ENCODE measurements around the gene KCNAB2. TPM values are rescaled to one million over a fixed set of nuclear protein-coding genes. Genes with fewer than 3 reads are reported as not detected.

Gene KCNAB2
- total RNA-seq, 1 experiment from 2014 or later, result 11.0 TPM

- DNase-seq, result no peak
- Histone ChIP-seq H3K4me1 (no peaks in the 10 kb centered on the region), H3K36me3 (ENCODE audit: control insufficient read depth, insufficient read depth, low read length) (no peaks in the 10 kb centered on the region), H3K27me3 (replicated peaks; ENCODE audit: control insufficient read depth, insufficient read depth, low read length) (no peaks in the 10 kb centered on the region), H3K9me3 (no peaks in the 10 kb centered on the region), H3K4me3 (ENCODE audit: low read depth, low read length) (no peak overlapping the region)
- intact Hi-C loops (cut with micrococcal nuclease; ENCODE audit: unreplicated experiment), result no loop called here
- no TSS peak for BruUV-seq (replicated peaks)
- peaks cover 16% of the 10 kb centered on the region for H3K9me3 Mint-ChIP-seq (ENCODE audit: unreplicated experiment)
- POLR2A ChIA-PET, result no interaction called here
- CTCF ChIA-PET, result interaction anchor here (0.6 kb wide), 1 partner anchor 64 kb away, joined by 6 read pairs; no protein-coding TSS in a partner anchor
- no peak overlapping the region for H3K4me3 Mint-ChIP-seq (ENCODE audit: unreplicated experiment)
- no peak for TF ChIP-seq CTCF (IDR thresholded peaks at IDR 0.05; ENCODE audit: insufficient read depth in 1 of 2, low read depth in 1 of 2, low read length in 1 of 2, severe bottlenecking in 1 of 2, unreplicated experiment in 1 of 2)
- no peak overlapping the region for H3K27ac Mint-ChIP-seq (ENCODE audit: unreplicated experiment)
- H3K27me3 Mint-ChIP-seq (ENCODE audit: insufficient read depth, unreplicated experiment), result no peaks in the 10 kb centered on the region
- H3K4me1 Mint-ChIP-seq (ENCODE audit: low read depth, unreplicated experiment), result no peaks in the 10 kb centered on the region
- H3K36me3 Mint-ChIP-seq (ENCODE audit: insufficient read depth, unreplicated experiment), result no peaks in the 10 kb centered on the region
Observed at GRCh38 chr1:6128276-6129081, 82.8 kb downstream of the KCNAB2 start.

GRCh38 chr1:6129313-6129712 is 83.6 kb downstream of the KCNAB2 start:
- intact Hi-C loops (cut with micrococcal nuclease; ENCODE audit: unreplicated experiment), result no loop called here
- no peak overlapping the region for H3K27ac Mint-ChIP-seq (ENCODE audit: unreplicated experiment)
- CTCF ChIA-PET, result no interaction called here
- POLR2A ChIA-PET, result no interaction called here
- Histone ChIP-seq H3K9me3 (no peaks in the 10 kb centered on the region), H3K27me3 (replicated peaks; ENCODE audit: control insufficient read depth, insufficient read depth, low read length) (no peaks in the 10 kb centered on the region), H3K4me3 (ENCODE audit: low read depth, low read length) (no peak overlapping the region), H3K36me3 (ENCODE audit: control insufficient read depth, insufficient read depth, low read length) (no peaks in the 10 kb centered on the region), H3K4me1 (no peaks in the 10 kb centered on the region)
- no peaks in the 10 kb centered on the region for H3K36me3 Mint-ChIP-seq (ENCODE audit: insufficient read depth, unreplicated experiment)
- no peak for TF ChIP-seq CTCF (IDR thresholded peaks at IDR 0.05; ENCODE audit: insufficient read depth in 1 of 2, low read depth in 1 of 2, low read length in 1 of 2, severe bottlenecking in 1 of 2, unreplicated experiment in 1 of 2)
- H3K27me3 Mint-ChIP-seq (ENCODE audit: insufficient read depth, unreplicated experiment), result no peaks in the 10 kb centered on the region
- H3K9me3 Mint-ChIP-seq (ENCODE audit: unreplicated experiment), result peaks cover 16% of the 10 kb centered on the region
- H3K4me3 Mint-ChIP-seq (ENCODE audit: unreplicated experiment), result no peak overlapping the region
- BruUV-seq (replicated peaks), result no TSS peak
- no peak for DNase-seq
- no peaks in the 10 kb centered on the region for H3K4me1 Mint-ChIP-seq (ENCODE audit: low read depth, unreplicated experiment)

GRCh38 chr1:6130036-6130435 is 84.3 kb downstream of the KCNAB2 start:
- intact Hi-C loops (cut with micrococcal nuclease; ENCODE audit: unreplicated experiment), result no loop called here
- H3K27me3 ChIP-seq (replicated peaks; ENCODE audit: control insufficient read depth, insufficient read depth, low read length), result no peaks in the 10 kb centered on the region
- no peak for DNase-seq
- Mint-ChIP-seq H3K4me1 (ENCODE audit: low read depth, unreplicated experiment) (no peaks in the 10 kb centered on the region), H3K4me3 (ENCODE audit: unreplicated experiment) (no peak overlapping the region), H3K36me3 (ENCODE audit: insufficient read depth, unreplicated experiment) (no peaks in the 10 kb centered on the region), H3K27me3 (ENCODE audit: insufficient read depth, unreplicated experiment) (no peaks in the 10 kb centered on the region), H3K27ac (ENCODE audit: unreplicated experiment) (no peak overlapping the region), H3K9me3 (ENCODE audit: unreplicated experiment) (peaks cover 16% of the 10 kb centered on the region)
- H3K9me3 ChIP-seq, result no peaks in the 10 kb centered on the region
- ChIA-PET POLR2A (no interaction called here), CTCF (no interaction called here)
- BruUV-seq (replicated peaks), result no TSS peak
- H3K4me1 ChIP-seq, result no peaks in the 10 kb centered on the region
- H3K36me3 ChIP-seq (ENCODE audit: control insufficient read depth, insufficient read depth, low read length), result no peaks in the 10 kb centered on the region
- no peak overlapping the region for H3K4me3 ChIP-seq (ENCODE audit: low read depth, low read length)
- TF ChIP-seq CTCF (IDR thresholded peaks at IDR 0.05; ENCODE audit: insufficient read depth in 1 of 2, low read depth in 1 of 2, low read length in 1 of 2, severe bottlenecking in 1 of 2, unreplicated experiment in 1 of 2), result no peak
